PC-3 (cell line): ENCODE measurements around the gene ADAMTS17. TPM values are rescaled to one million over a fixed set of nuclear protein-coding genes. Genes with fewer than 3 reads are reported as not detected.
A peak's percentile ranks its signal among the peaks of the same experiment; 100 is the strongest.

Experiments
- ATAC-seq: fragments of 200-7000 bp; cut with Tn5 transposase; 2 replicates; pipeline ENCODE4 v1.9.1; 2020; ENCODE audit warnings: mild to moderate bottlenecking, moderate library complexity
- BruUV-seq: library from RNA; stranded (reverse); fragments of 400-500 nt; replicated peaks from 2 replicates; lab custom pipeline; 2021; lab: Mats Ljungman, UMichigan
- CTCF ChIA-PET: fragments of 300-600 bp; sonication (Branson Sonifier 250); formaldehyde crosslinking; loops from one replicate; lab custom pipeline; 2022; ENCODE audit warnings: antibody characterized with exemption; lab: Charles Lee
- POLR2A ChIA-PET: fragments of 300-600 bp; sonication (Branson Sonifier 250); formaldehyde crosslinking; loops from one replicate; lab custom pipeline; 2022; ENCODE audit warnings: antibody characterized with exemption; ENCODE audit not compliant: unreplicated experiment; lab: Charles Lee
- DNase-seq: peaks from one replicate; pipeline ENCODE4 v3.0.0-alpha.2; 2015
- H2AFZ ChIP-seq: fragments of 300-600 bp; sonication (generic); 2 replicates; pipeline ENCODE4 v1.6.0; 2016; ENCODE audit warnings: antibody characterized with exemption, low read length
- H3F3A ChIP-seq: fragments of 300-600 bp; sonication (generic); one replicate; pipeline ENCODE4 v1.6.0; 2017; ENCODE audit warnings: antibody characterized with exemption, low read length, control low read depth, mild to moderate bottlenecking; ENCODE audit not compliant: unreplicated experiment
- H3K27ac ChIP-seq: fragments of 300-600 bp; sonication (generic); 2 replicates; pipeline ENCODE4 v1.5.1; 2016; ENCODE audit warnings: mild to moderate bottlenecking, low read length
- H3K27me3 ChIP-seq: fragments of 300-600 bp; sonication (generic); 2 replicates; pipeline ENCODE4 v1.6.1; 2016; ENCODE audit warnings: low read length, mixed read lengths
- H3K36me3 ChIP-seq: fragments of 300-600 bp; sonication (generic); 2 replicates; pipeline ENCODE4 v1.6.1; 2016; ENCODE audit warnings: low read depth, mixed run types, low read length, mixed read lengths
- H3K4me1 ChIP-seq: fragments of 300-600 bp; sonication (generic); 2 replicates; pipeline ENCODE4 v1.5.1; 2016; ENCODE audit warnings: low read length; ENCODE audit not compliant: insufficient read depth
- H3K4me2 ChIP-seq: fragments of 300-600 bp; sonication (generic); 2 replicates; pipeline ENCODE4 v1.6.0; 2016; ENCODE audit warnings: low read length
- H3K4me3 ChIP-seq: fragments of 300-600 bp; sonication (generic); 2 replicates; pipeline ENCODE4 v1.5.1; 2016; ENCODE audit warnings: mild to moderate bottlenecking, low read length, mixed read lengths
- H3K79me2 ChIP-seq: fragments of 300-600 bp; sonication (generic); 2 replicates; pipeline ENCODE4 v1.6.1; 2017; ENCODE audit warnings: low read length, mixed read lengths
- H3K9ac ChIP-seq: fragments of 300-600 bp; sonication (generic); 2 replicates; pipeline ENCODE4 v1.6.0; 2016; ENCODE audit warnings: mild to moderate bottlenecking, low read length
- H3K9me2 ChIP-seq: fragments of 300-600 bp; sonication (generic); replicated peaks from 2 replicates; pipeline ENCODE4 v1.6.1; 2016; ENCODE audit warnings: mixed run types, low read length, mixed read lengths
- H3K9me3 ChIP-seq: fragments of 300-600 bp; sonication (generic); 2 replicates; pipeline ENCODE4 v1.6.1; 2016; ENCODE audit warnings: low read length, mixed read lengths
- H4K20me1 ChIP-seq: fragments of 300-600 bp; sonication (generic); 2 replicates; pipeline ENCODE4 v1.6.1; 2016; ENCODE audit warnings: low read length, mixed read lengths
- CTCF ChIP-seq: fragments of 300-600 bp; sonication (generic); conservative IDR thresholded peaks from 2 replicates; pipeline ENCODE4 v1.5.1; 2017; ENCODE audit warnings: antibody characterized with exemption, low read depth, mild to moderate bottlenecking, low read length
- EZH2 ChIP-seq: fragments of 300-600 bp; sonication (generic); IDR thresholded peaks from one replicate; pipeline ENCODE4 v1.6.1; 2017; ENCODE audit warnings: antibody characterized with exemption, mild to moderate bottlenecking, low read length; ENCODE audit not compliant: unreplicated experiment
- EZH2phosphoT487 ChIP-seq: fragments of 300-600 bp; sonication (generic); IDR thresholded peaks from 2 replicates; pipeline ENCODE4 v1.6.1; 2018; ENCODE audit warnings: mild to moderate bottlenecking, antibody characterized with exemption, low read length, borderline replicate concordance
- intact Hi-C: fragments of 100-400 bp; cut with micrococcal nuclease; formaldehyde crosslinking; loops from 2 replicates; pipeline ENCODE4 v1.9.0; 2023
- total RNA-seq: library from RNA; depleted of rRNA; stranded (reverse); fragments of >200 nt; gene quantifications from 2 replicates; pipeline ENCODE4 v1.2.3, GENCODE V29; 2014

ADAMTS17 gene
- total RNA-seq, 1 experiment from 2014 or later: 6.9 TPM

GRCh38 chr15:100166313-100166712 lies 175.5 kb downstream of the ADAMTS17 start:
- no peaks in the 10 kb centered on the region for H3K27me3 ChIP-seq
- TF ChIP-seq EZH2phosphoT487: no peak
- TF ChIP-seq CTCF: no peak
- no peak for TF ChIP-seq EZH2
- peaks cover 14% of the 10 kb centered on the region for H3K4me1 ChIP-seq
- no peaks in the 10 kb centered on the region for H3K79me2 ChIP-seq
- BruUV-seq: no TSS peak
- ChIA-PET POLR2A (no interaction called here), CTCF (no interaction called here)
- no peak overlapping the region for H3K9ac ChIP-seq
- H3K27ac ChIP-seq: no peak overlapping the region; the same call in 1 of the 2 replicates
- no peaks in the 10 kb centered on the region for H3K9me3 ChIP-seq
- H3F3A ChIP-seq: no peaks in the 10 kb centered on the region
- H3K9me2 ChIP-seq: no peaks in the 10 kb centered on the region
- ATAC-seq (peak; percentile 88), DNase-seq (peak; percentile 59)
- H3K4me2 ChIP-seq: peak overlapping the region; percentile 36
- no peaks in the 10 kb centered on the region for H4K20me1 ChIP-seq
- no peak overlapping the region for H2AFZ ChIP-seq
- intact Hi-C loops: no loop called here
- H3K4me3 ChIP-seq: no peak overlapping the region
- H3K36me3 ChIP-seq: no peaks in the 10 kb centered on the region; the same call in 1 of the 2 replicates

GRCh38 chr15:100163961-100164360 lies 177.8 kb downstream of the ADAMTS17 start:
- TF ChIP-seq CTCF: no peak
- no peak for TF ChIP-seq EZH2
- no peak for TF ChIP-seq EZH2phosphoT487
- no TSS peak for BruUV-seq
- no peaks in the 10 kb centered on the region for H3F3A ChIP-seq
- POLR2A ChIA-PET: no interaction called here
- no peaks in the 10 kb centered on the region for H4K20me1 ChIP-seq
- H2AFZ ChIP-seq: no peak overlapping the region
- intact Hi-C loops: no loop called here
- ATAC-seq (no peak), DNase-seq (no peak)
- H3K27ac ChIP-seq: no peak overlapping the region
- peaks cover 14% of the 10 kb centered on the region for H3K4me1 ChIP-seq
- no peak overlapping the region for H3K4me2 ChIP-seq
- H3K79me2 ChIP-seq: no peaks in the 10 kb centered on the region
- H3K27me3 ChIP-seq: no peaks in the 10 kb centered on the region
- no peaks in the 10 kb centered on the region for H3K9me2 ChIP-seq
- H3K9me3 ChIP-seq: no peaks in the 10 kb centered on the region
- no peak overlapping the region for H3K9ac ChIP-seq
- CTCF ChIA-PET: no interaction called here
- no peaks in the 10 kb centered on the region for H3K36me3 ChIP-seq
- no peak overlapping the region for H3K4me3 ChIP-seq

GRCh38 chr15:100160953-100161352 lies 180.8 kb downstream of the ADAMTS17 start:
- peaks cover 2% of the 10 kb centered on the region for H3K4me1 ChIP-seq
- no peak overlapping the region for H3K4me3 ChIP-seq
- no peak for DNase-seq
- CTCF ChIA-PET: no interaction called here
- H3K4me2 ChIP-seq: no peak overlapping the region
- no peak overlapping the region for H3K9ac ChIP-seq
- H3K27ac ChIP-seq: no peak overlapping the region
- H3K9me2 ChIP-seq: no peaks in the 10 kb centered on the region
- no peak for ATAC-seq
- no peaks in the 10 kb centered on the region for H3K79me2 ChIP-seq
- H3K27me3 ChIP-seq: no peaks in the 10 kb centered on the region
- no peaks in the 10 kb centered on the region for H3K36me3 ChIP-seq
- POLR2A ChIA-PET: no interaction called here
- H3F3A ChIP-seq: no peaks in the 10 kb centered on the region
- no peaks in the 10 kb centered on the region for H4K20me1 ChIP-seq
- H2AFZ ChIP-seq: no peak overlapping the region
- no peaks in the 10 kb centered on the region for H3K9me3 ChIP-seq
- BruUV-seq: no TSS peak
- TF ChIP-seq EZH2 (no peak), EZH2phosphoT487 (no peak), CTCF (no peak)
- intact Hi-C loops: no loop called here
